ENCODE results near the gene KLHL3.

- TF ChIP-seq KLF6 (CRISPR knock-in tag; IDR thresholded peaks at IDR 0.05; ENCODE audit: borderline replicate concordance), result no peak
- TF ChIP-seq STAG1 (CRISPR knock-in tag; IDR thresholded peaks at IDR 0.05; ENCODE audit: borderline replicate concordance), result no peak
- no peak for TF ChIP-seq FUS (optimal IDR thresholded peaks at IDR 0.05; ENCODE audit: low read depth, low read length)
Observed at GRCh38 chr5:137602721-137603273, 133.1 kb downstream of the KLHL3 start.
